Measurements from ENCODE around the gene CCDC80.

CCDC80 gene

GRCh38 chr3:112656043-112656442 is 15.1 kb upstream of the CCDC80 start:
- no peak for TF ChIP-seq CTCF (IDR thresholded peaks at IDR 0.05; ENCODE audit: extremely low read depth, insufficient read depth, missing control alignments)
- no peak for DNase-seq (ENCODE audit: low spot score)
- in situ Hi-C loops (cut with MboI; ENCODE audit: low pct_unique_long_range_greater_than_20kb, low sequenced_read_pairs, unreplicated experiment): no loop called here

- in situ Hi-C loops (cut with MboI; ENCODE audit: low pct_unique_long_range_greater_than_20kb, low sequenced_read_pairs, unreplicated experiment): no loop called here
- DNase-seq (ENCODE audit: low spot score): no peak
These were observed 14.0 kb upstream of the CCDC80 start for GRCh38 chr3:112654979-112655378.

GRCh38 chr3:112654492-112654891 is 13.5 kb upstream of the CCDC80 start:
- DNase-seq (ENCODE audit: low spot score): no peak
- no peak for TF ChIP-seq CTCF (IDR thresholded peaks at IDR 0.05; ENCODE audit: extremely low read depth, insufficient read depth, missing control alignments)
- in situ Hi-C loops (cut with MboI; ENCODE audit: low pct_unique_long_range_greater_than_20kb, low sequenced_read_pairs, unreplicated experiment): no loop called here

More at GRCh38 chr3:112654979-112655378, 14.0 kb upstream of the CCDC80 start:
- TF ChIP-seq CTCF (IDR thresholded peaks at IDR 0.05; ENCODE audit: extremely low read depth, insufficient read depth, missing control alignments): no peak

GRCh38 chr3:112653881-112654300 is 12.9 kb upstream of the CCDC80 start:
- TF ChIP-seq CTCF (IDR thresholded peaks at IDR 0.05; ENCODE audit: extremely low read depth, insufficient read depth, missing control alignments): no peak
- DNase-seq (ENCODE audit: low spot score): no peak
- in situ Hi-C loops (cut with MboI; ENCODE audit: low pct_unique_long_range_greater_than_20kb, low sequenced_read_pairs, unreplicated experiment): no loop called here

- in situ Hi-C loops (cut with MboI; ENCODE audit: low pct_unique_long_range_greater_than_20kb, low sequenced_read_pairs, unreplicated experiment): no loop called here
- no peak for DNase-seq (ENCODE audit: low spot score)
- no peak for TF ChIP-seq CTCF (IDR thresholded peaks at IDR 0.05; ENCODE audit: extremely low read depth, insufficient read depth, missing control alignments)
These were observed 12.4 kb upstream of the CCDC80 start for GRCh38 chr3:112653209-112653871.

- in situ Hi-C loops (cut with MboI; ENCODE audit: low pct_unique_long_range_greater_than_20kb, low sequenced_read_pairs, unreplicated experiment): no loop called here
- no peak for TF ChIP-seq CTCF (IDR thresholded peaks at IDR 0.05; ENCODE audit: extremely low read depth, insufficient read depth, missing control alignments)
- DNase-seq (ENCODE audit: low spot score): no peak
These were observed 10.6 kb upstream of the CCDC80 start for GRCh38 chr3:112651516-112651915.
